GM21786 (cell line): Measurements from ENCODE around the gene VSIG8.

ENCODE experiments used
- ATAC-seq: cut with Tn5 transposase; IDR thresholded peaks from one replicate; pipeline ENCODE4 v1.9.1; 2021; ENCODE audit not compliant: unreplicated experiment

The VSIG8 gene

DNA sequence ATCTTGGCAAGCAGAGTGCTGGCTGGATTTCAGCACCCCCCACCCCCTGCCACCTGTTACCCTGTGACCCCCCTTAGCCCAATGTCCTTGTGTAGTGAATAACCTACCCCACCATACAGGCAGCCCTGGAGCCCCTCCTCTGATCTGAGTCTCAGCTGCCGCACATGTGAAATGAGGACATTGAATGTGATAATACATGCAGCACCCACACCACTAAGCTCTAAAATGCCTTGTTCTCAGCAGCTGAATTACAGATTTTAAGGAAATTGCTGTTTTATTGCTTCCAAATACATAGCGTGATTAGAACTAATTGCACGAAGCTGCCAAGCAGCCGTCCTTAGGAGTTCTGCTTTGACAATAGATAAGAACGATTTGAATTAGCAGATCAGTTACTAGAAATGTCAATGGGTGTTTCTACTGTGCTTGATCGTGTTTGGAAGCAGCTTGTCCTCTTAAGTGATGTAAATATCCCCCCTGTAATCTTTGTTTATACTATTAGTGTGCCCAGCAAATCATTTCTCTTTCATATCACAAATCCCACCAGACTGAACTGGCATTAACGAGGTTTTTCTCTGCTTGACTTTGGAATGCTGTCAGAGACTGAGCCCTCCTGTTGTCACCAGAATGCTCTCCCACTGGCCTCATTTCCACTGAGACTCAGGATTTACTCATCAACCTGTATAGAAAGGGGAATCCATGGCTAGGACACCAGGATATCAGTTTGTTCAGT lies 30.9 kb downstream of the VSIG8 start:
- no peak for ATAC-seq

DNA sequence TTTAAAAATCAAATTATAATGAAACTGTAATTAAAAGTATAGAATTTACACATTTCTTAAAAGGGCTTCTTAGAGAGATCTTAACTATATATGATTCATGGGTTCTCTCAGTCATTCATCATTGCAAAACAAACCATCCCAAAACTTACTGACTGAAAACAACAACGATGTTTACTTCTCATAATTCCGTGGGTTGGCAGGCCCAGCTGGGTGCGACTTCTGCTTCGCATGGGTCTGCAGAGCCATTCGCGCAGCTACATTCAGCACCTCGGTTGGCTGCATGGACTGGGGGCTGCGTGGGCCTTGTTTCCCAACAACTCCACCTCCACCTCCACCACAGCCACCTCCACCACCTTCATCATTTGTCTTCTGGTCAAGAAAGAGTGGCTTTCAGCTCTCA lies 31.7 kb downstream of the VSIG8 start:
- no peak for ATAC-seq

DNA sequence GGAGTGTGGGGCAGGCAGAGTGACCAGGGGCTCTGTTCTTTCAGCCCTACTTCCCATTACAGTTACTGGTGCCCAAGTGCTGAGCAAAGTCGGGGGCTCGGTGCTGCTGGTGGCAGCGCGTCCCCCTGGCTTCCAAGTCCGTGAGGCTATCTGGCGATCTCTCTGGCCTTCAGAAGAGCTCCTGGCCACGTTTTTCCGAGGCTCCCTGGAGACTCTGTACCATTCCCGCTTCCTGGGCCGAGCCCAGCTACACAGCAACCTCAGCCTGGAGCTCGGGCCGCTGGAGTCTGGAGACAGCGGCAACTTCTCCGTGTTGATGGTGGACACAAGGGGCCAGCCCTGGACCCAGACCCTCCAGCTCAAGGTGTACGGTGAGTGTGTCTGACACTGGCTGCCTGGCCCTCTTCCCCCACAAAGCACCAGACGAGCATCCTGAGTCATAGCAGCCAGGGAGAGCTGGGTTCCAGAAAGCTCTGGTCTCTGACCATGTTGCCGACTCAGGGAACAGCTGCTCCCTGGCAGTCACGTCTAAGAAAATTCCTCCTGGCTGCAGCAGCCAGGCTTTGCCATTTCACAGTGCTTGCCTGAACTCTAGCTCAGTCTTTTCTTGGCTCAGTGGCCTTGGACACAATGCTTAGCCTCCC lies 32.5 kb downstream of the VSIG8 start:
- no peak for ATAC-seq

DNA sequence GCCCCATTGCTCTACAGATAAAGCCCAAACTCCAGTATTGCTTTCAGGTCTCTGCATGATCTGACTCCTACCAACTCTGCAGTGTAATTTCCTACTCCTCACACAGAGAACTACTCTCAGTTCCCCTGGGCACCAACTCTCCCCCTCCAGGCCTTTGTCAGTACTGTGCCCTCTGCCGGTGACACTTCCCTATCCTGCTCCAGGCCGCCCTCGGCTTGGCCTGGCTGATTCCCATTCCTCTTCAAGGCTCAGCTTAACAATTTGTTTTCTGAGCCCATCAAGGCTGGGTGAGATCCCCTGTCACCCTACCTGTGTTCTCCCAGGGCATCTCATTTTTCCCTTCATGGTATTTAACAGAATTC lies 33.2 kb downstream of the VSIG8 start:
- ATAC-seq, result peak; percentile 94

DNA sequence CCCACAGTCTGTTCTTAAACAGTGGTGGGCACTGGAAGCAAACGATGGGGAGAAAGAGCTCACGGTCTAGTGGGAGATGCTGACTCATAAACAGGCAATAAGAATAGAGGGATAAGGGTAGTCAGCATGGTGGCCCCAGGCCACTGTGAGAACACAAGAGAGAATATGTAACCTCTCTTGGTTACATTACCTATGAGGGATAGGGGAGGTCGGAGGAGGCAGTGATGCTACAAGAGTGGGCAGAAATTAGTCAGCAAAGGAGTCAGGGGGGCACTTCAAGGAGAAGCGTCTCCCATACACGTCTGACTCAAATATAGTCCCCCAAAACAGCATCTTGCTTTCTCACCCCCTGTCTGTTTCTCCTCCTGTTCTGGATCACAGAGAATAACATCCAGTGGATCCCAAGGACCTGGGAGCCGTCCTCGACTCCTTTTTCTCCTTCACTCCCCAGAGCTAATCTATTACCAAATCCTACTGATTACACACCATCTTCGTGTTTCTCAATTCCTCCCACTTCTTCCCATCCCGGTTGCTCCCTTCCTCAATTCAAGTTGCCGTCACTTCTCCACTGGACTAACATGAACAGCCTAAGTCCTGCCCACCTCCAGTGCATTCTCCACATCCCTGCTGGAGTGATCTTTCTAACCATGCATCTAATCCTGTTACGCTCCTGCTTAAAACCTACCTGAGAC lies 33.7 kb downstream of the VSIG8 start:
- ATAC-seq, result no peak

DNA sequence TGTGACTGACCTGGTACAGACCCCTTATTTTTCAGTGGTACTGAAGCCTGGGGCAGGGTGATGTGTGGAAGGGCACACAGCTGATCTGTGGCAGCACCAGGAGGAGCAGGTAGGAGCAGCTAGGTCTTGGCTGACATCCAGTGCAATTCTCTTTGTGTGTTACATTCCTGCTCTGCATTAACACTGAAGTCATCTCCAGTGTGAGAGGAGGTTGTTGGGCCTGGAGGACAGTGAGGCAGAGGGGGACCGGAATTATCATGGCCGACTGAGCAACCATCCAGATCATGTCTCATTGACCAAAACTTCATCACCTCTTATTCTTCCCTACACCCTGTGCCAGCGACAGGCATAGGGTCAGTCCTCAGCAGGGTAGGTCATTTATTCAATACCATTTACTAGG lies 34.3 kb downstream of the VSIG8 start:
- ATAC-seq, result no peak

DNA sequence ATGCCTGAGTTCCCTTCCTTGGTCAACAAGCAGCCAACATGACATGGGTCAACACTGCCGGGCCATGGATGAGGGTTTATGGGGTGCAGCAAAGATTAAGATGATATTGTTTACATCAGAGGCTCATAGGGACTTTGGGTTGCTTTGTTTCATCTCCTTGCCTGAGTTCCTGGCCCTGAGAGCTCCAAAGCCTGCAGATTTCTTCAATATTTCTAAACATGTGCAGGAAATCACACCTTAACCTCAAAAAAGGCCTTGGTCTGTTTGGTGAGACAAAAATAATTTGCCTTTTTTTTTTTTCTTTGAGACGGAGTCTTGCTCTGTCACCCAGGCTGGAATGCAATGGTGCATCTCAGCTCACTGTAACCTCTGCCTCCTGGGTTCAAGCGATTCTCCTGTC lies 34.9 kb downstream of the VSIG8 start:
- ATAC-seq, result no peak

DNA sequence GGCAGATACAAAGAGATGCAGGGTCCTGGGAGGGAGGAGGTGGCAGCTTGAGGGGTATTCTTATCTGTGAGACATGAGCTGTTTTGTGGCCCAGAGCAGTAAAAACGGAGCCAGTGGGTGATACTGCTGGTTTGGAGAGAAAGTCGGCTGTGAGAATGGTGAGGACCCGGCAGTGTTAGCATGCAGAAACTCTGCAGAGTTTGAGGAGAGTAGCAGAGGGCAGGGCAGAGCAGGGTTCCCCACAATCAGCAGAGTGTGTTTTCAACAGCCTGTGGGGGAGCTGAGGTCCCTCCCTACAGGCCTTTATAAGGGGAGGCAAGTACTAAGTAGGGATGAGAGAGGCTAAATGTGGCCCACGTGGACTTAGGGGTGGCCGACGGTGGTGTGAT lies 35.4 kb downstream of the VSIG8 start:
- ATAC-seq, result no peak

DNA sequence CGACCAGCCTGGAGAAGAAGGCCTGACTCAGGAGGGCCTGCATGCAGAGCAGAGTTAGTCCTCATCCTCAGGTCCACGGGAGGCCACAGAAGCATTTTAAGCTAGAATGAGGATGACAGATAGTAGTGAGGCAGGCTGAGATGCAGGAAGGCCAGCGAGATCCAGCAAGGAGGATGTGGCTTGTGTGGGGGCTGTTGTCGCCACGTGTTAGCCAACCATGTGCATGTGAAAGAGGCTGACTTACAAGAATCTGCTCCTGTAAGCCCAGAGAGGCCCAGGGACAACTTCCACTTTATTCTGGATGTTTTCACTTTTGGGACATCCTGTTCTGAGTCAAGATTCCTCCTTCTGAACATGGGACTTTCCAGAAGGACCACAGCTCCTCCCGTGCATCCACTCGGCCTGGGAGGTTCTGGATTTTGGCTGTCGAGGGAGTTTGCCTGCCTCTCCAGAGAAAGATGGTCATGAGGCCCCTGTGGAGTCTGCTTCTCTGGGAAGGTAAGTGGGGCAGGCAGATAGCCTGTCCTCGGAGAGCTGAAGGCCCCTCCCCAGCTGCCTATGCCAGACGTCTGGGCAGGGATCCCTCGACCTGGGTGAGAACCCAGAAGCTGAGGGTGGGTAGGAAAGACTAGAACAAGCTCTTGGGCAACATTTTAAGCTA lies 35.9 kb downstream of the VSIG8 start, which contains the start of gene SLAMF8:
TSS of gene SLAMF8 (plus strand) at position 433 of the 661 bp plus-strand sequence. CDS start at position 459, 26 bp downstream.
- no peak for ATAC-seq

DNA sequence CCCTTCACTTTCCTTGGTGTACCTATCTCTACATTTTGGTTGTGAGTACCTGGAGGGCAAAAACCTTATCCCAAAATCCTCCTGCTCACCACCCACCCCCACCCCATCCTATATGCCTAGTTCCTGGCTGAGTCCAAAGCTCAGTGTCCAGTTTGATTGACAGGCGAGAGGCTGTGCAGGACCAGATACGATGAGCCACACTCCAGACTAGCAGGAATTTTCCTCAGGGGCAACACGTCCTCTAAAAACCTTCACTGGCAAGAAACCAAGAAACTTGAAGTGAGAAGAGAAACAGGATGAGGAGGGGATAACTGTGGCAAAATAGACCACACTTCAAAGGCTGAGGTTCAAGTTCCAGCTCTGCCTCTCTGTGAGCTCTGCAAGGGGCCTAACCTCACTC lies 36.9 kb downstream of the VSIG8 start:
- no peak for ATAC-seq

DNA sequence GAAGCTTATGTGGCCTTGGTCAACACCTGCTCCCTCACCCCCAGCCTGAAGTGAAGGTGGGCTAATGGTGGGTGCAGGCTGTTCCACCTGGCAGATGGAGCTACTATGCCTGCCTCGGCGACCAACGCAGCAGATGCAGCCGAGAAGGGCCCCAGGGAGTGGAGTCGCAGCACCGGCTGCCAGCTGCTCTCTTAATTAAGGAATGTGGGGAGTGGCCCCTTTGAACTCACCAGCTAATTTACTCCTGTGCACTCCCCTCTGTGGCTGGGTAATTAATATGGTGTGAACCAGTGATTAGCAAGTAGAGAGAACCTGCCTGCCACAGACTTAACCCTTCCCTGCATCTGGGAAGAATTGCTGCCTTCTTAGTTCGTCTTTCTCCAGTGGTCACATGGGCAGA lies 39.1 kb downstream of the VSIG8 start:
- ATAC-seq, result no peak

DNA sequence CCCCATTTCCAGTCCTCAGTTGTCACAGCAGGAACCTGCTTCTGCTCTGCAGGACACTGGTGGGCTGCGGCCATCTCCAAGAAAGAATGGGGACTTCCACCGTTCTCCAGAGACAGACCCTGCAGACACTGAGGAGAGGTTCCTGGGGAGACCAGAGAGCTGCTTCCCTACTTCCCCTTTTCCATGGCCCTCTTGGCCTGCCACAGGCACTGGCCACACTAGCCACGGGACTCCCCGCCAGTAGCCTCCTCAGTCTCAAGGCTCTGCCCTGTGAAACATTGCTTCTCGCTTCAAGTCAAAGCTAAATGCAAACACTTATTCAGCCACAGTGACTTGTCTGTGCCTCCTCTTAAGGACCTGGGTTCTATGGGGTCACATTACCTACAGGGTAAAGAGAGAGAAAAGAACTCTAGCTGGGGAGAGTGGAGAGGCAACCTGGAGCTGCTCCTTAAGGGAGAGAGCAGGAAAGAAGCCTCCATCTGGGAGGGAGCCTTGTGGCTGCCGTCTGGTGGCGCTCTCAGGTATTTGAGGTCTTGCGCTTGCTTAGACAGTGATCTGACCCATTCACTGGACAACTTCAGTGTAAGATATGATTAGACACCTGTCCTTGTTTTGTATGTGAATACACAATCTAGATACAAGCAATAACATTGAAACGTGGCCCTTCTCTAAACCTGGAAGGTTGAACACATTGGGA lies 41.1 kb downstream of the VSIG8 start:
- ATAC-seq, result peak; percentile 75

DNA sequence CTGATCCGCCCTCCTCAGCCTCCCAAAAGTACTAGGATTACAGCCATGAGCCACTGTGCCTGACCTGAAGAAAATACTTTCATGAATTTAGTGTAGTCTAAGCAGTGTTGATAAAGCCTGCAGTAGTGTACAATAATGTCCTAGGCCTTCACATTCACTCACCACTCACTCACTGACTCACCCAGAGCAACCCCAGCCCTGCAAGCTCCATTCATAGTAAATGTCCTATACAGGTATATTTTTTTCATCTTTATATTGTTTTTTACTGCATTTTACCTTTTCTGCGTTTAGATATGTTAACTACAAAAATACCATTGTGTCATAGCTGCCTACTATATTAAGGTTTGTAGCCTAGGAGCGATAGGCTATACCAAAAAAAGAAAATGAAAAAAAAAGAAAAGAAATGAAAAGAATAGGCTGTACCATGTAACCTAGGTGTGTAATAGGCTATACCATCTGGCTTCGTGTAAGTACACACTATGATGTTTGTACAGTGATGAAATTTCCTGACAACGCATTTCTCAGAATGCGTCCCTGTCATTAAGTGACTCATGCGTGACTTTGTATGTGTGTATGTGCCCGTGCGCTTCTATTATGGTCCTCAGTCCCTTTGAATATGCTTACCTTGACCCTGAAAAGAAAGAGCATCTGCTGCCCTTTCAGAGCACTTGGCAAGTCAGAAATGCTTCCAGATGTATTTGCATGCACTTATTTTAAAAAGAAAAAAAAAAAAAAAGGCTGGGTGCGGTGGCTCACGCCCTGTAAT lies 45.0 kb downstream of the VSIG8 start:
- ATAC-seq, result no peak

DNA sequence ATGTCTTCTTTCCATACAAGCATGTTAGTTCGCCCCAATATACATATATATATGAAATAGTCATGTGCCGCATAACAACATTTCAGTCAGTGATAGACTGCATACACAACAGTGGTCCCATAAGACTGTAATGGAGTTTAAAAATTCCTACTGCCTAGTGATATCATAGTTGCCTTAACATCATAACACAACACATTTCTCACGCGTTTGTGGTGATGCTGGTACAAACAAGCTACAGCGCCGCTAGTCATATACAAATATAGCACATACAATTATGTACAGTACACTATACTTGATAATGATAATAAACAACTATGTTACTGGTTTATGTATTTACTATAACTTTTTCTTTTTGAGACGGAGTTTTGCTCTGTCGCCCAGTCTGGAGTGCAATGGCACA lies 46.5 kb downstream of the VSIG8 start:
- ATAC-seq, result no peak

DNA sequence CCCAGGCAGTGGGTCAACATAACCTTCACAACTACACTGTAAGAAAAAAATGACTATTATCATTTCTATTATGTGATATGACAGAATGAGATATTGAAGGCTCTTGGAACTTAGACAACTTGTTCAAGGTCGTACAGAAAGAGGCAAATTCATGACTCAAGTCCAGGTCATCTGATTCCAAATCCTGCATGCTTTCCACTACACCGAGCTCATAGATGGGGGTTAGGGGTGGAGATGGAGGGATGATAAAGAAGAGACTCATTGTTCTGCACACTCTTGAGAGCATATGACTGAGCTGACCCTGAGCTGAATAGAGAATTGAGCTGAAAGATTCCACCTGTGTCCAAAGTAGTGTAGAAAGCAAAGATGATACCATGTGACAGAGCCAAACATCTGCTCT lies 57.5 kb downstream of the VSIG8 start:
- no peak for ATAC-seq
